H9 (cell line): ENCODE measurements around the gene TM4SF1. TPM values are rescaled to one million over a fixed set of nuclear protein-coding genes. Genes with fewer than 3 reads are reported as not detected.

ENCODE experiments used
- DNase-seq: peaks from one replicate; pipeline ENCODE4 v3.0.0-alpha.2; 2017
- H2AFZ ChIP-seq: one replicate; pipeline ENCODE4 v1.6.1; 2013; ENCODE audit warnings: mild to moderate bottlenecking, low read length, control low read depth, moderate library complexity
- H2AK5ac ChIP-seq: 2 replicates; pipeline ENCODE4 v1.6.1; 2013; ENCODE audit warnings: low read length, control low read depth, mixed read lengths; ENCODE audit not compliant: insufficient read length
- H2BK120ac ChIP-seq: one replicate; pipeline ENCODE4 v1.6.1; 2013; ENCODE audit warnings: low read depth, mild to moderate bottlenecking, low read length, control low read depth, inconsistent platforms; ENCODE audit not compliant: poor library complexity, severe bottlenecking
- H2BK12ac ChIP-seq: 2 replicates; pipeline ENCODE4 v1.6.1; 2013; ENCODE audit warnings: low read length, control low read depth, mixed read lengths, low read depth; ENCODE audit not compliant: insufficient read length
- H2BK15ac ChIP-seq: 2 replicates; pipeline ENCODE4 v1.6.1; 2013; ENCODE audit warnings: low read depth, low read length, control low read depth
- H2BK20ac ChIP-seq: one replicate; pipeline ENCODE4 v1.6.1; 2013; ENCODE audit warnings: low read depth, mild to moderate bottlenecking, low read length, control low read depth, inconsistent platforms; ENCODE audit not compliant: poor library complexity, severe bottlenecking
- H2BK5ac ChIP-seq: 2 replicates; pipeline ENCODE4 v1.6.1; 2013; ENCODE audit warnings: low read length, control low read depth, mixed read lengths; ENCODE audit not compliant: insufficient read length
- H3K14ac ChIP-seq: 2 replicates; pipeline ENCODE4 v1.6.1; 2013; ENCODE audit warnings: low read length, control low read depth; ENCODE audit not compliant: insufficient read depth
- H3K18ac ChIP-seq: 2 replicates; pipeline ENCODE4 v1.6.1; 2013; ENCODE audit warnings: low read depth, mild to moderate bottlenecking, mixed read lengths, low read length, control low read depth; ENCODE audit not compliant: insufficient read length
- H3K23ac ChIP-seq: 2 replicates; pipeline ENCODE4 v1.6.1; 2013; ENCODE audit warnings: low read length, control low read depth, mixed read lengths, low read depth; ENCODE audit not compliant: insufficient read length
- H3K23me2 ChIP-seq: 2 replicates; pipeline ENCODE4 v1.6.1; 2013; ENCODE audit warnings: low read depth, mild to moderate bottlenecking, mixed read lengths, low read length, control low read depth; ENCODE audit not compliant: insufficient read length, poor library complexity, severe bottlenecking
- H3K27ac ChIP-seq: 2 replicates; pipeline ENCODE4 v1.5.1; 2013; ENCODE audit warnings: low read length, control low read depth, mixed read lengths, low read depth; ENCODE audit not compliant: insufficient read length
- H3K27me3 ChIP-seq: 2 replicates; pipeline ENCODE4 v1.6.1; 2013; ENCODE audit warnings: low read length, control low read depth, inconsistent platforms; ENCODE audit not compliant: insufficient read depth
- H3K4ac ChIP-seq: 2 replicates; pipeline ENCODE4 v1.6.1; 2013; ENCODE audit warnings: low read depth, mild to moderate bottlenecking, control low read depth, inconsistent platforms, low read length, moderate library complexity
- H3K4me1 ChIP-seq: 2 replicates; pipeline ENCODE4 v1.6.1; 2013; ENCODE audit warnings: low read length, control low read depth, inconsistent platforms; ENCODE audit not compliant: insufficient read depth
- H3K4me2 ChIP-seq: 2 replicates; pipeline ENCODE4 v1.6.1; 2013; ENCODE audit warnings: low read length, control low read depth, mixed read lengths; ENCODE audit not compliant: insufficient read length, insufficient read depth
- H3K56ac ChIP-seq: 2 replicates; pipeline ENCODE4 v1.6.1; 2013; ENCODE audit warnings: low read depth, mild to moderate bottlenecking, mixed read lengths, low read length, control low read depth; ENCODE audit not compliant: insufficient read length
- H3K79me1 ChIP-seq: 2 replicates; pipeline ENCODE4 v1.6.1; 2013; ENCODE audit warnings: low read depth, mild to moderate bottlenecking, moderate library complexity, low read length, control low read depth, inconsistent platforms; ENCODE audit not compliant: insufficient read depth, poor library complexity, severe bottlenecking
- H3K79me2 ChIP-seq: 2 replicates; pipeline ENCODE4 v1.6.1; 2013; ENCODE audit warnings: low read length, control low read depth, inconsistent platforms; ENCODE audit not compliant: insufficient read depth
- H3K9ac ChIP-seq: 2 replicates; pipeline ENCODE4 v1.6.1; 2013; ENCODE audit warnings: low read length, control low read depth, mixed read lengths; ENCODE audit not compliant: insufficient read length; ENCODE audit errors: extremely low read depth
- H3K9me3 ChIP-seq: one replicate; pipeline ENCODE4 v1.6.1; 2013; ENCODE audit warnings: low read depth, low read length, inconsistent platforms; ENCODE audit not compliant: control insufficient read depth
- H3T11ph ChIP-seq: one replicate; pipeline ENCODE4 v1.6.1; 2013; ENCODE audit warnings: mild to moderate bottlenecking, low read length, control low read depth, inconsistent platforms
- H4K20me1 ChIP-seq: one replicate; pipeline ENCODE4 v1.6.1; 2013; ENCODE audit not compliant: control insufficient read depth, insufficient read length, insufficient read depth
- H4K5ac ChIP-seq: 2 replicates; pipeline ENCODE4 v1.6.1; 2013; ENCODE audit warnings: low read depth, mild to moderate bottlenecking, mixed read lengths, low read length, control low read depth; ENCODE audit not compliant: insufficient read length
- H4K8ac ChIP-seq: replicated peaks from 2 replicates; pipeline ENCODE4 v1.6.1; 2013; ENCODE audit warnings: low read length, control low read depth, mixed read lengths, low read depth; ENCODE audit not compliant: insufficient read length
- H4K91ac ChIP-seq: 2 replicates; pipeline ENCODE4 v1.6.1; 2013; ENCODE audit warnings: low read depth, mild to moderate bottlenecking, moderate library complexity, mixed read lengths, low read length, control low read depth; ENCODE audit not compliant: insufficient read length
- H3K27ac Mint-ChIP-seq, 3 experiments: 2 replicates in 2 of 3; 3 replicates in 1 of 3; pipeline ENCODE4 v1.8.0; 2020 to 2021; ENCODE audit warnings: mixed read lengths in 3 of 3, mild to moderate bottlenecking in 1 of 3, moderate library complexity in 1 of 3
- H3K27me3 Mint-ChIP-seq: 2 replicates; pipeline ENCODE4 v1.8.0; 2021; ENCODE audit warnings: low read depth, mild to moderate bottlenecking, moderate library complexity, mixed read lengths
- H3K36me3 Mint-ChIP-seq, 3 experiments: 2 replicates in 2 of 3; 3 replicates in 1 of 3; pipeline ENCODE4 v1.8.0; 2020 to 2021; ENCODE audit warnings: low read depth in 3 of 3, mixed read lengths in 3 of 3; ENCODE audit not compliant: insufficient read depth in 1 of 3
- H3K4me1 Mint-ChIP-seq, 2 experiments: 2 replicates each; pipeline ENCODE4 v1.8.0; 2020; ENCODE audit warnings: mixed read lengths in 2 of 2
- H3K4me3 Mint-ChIP-seq, 2 experiments: 2 replicates in 1 of 2; 3 replicates in 1 of 2; pipeline ENCODE4 v1.8.0; 2020 to 2021; ENCODE audit warnings: mild to moderate bottlenecking in 2 of 2, mixed read lengths in 2 of 2, moderate library complexity in 1 of 2
- H3K9me3 Mint-ChIP-seq, 2 experiments: 2 replicates in 1 of 2; 3 replicates in 1 of 2; pipeline ENCODE4 v1.8.0; 2020; ENCODE audit warnings: mild to moderate bottlenecking in 2 of 2, mixed read lengths in 2 of 2, moderate library complexity in 1 of 2
- WGBS: extraction: QIAGEN DNeasy Blood & Tissue Kit; methylation state at CpG from one replicate; pipeline ENCODE4 v1.1.7; 2013; ENCODE audit warnings: missing lambda C conversion rate, low lambda C conversion rate, mixed read lengths; ENCODE audit not compliant: insufficient read length; ENCODE audit errors: extremely low coverage; 5-methylcytosine and 5-hydroxymethylcytosine counted together
- total RNA-seq: library from RNA; stranded (reverse); gene quantifications from 2 replicates; pipeline ENCODE4 v1.2.1, GENCODE V29; 2021
- TF ChIP-seq, protein P1 (sequence below): fragments of 200-600 bp; sonication (generic); conservative IDR thresholded peaks from 3 replicates; pipeline ENCODE4 v1.8.0; 2021; ENCODE audit warnings: antibody characterized with exemption, mild to moderate bottlenecking

Gene TM4SF1
- total RNA-seq, 1 experiment from 2014 or later, result 1.2 TPM

DNA sequence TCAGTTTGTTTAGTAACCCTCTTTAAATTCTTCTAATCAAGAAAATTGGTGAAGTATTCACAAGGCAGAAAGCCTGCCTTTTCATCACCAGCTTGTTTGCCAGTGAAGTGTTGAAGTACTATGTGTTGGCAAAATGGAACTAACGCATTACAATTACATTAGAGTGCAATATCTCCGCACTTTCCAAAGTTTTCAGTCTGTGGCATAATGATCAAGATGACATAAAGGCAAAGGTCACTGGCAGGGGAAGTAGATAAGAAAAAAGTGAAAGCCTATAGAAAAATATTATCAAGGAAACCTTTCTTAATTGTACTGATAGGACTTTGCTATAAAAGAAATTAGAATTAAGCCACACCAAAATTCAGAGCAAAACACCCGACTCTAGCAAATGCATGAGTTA lies 25.0 kb upstream of the TM4SF1 start:
- Histone ChIP-seq H3K4me2 (no peak overlapping the region), H2AFZ (no peak overlapping the region)

More for the DNA sequence above, 25.0 kb upstream of the TM4SF1 start:
- H4K5ac ChIP-seq, result no peak overlapping the region
- Mint-ChIP-seq H3K27me3 (no peaks in the 10 kb centered on the region), H3K36me3 (no peaks in the 10 kb centered on the region; a peak in 2 of 7 replicates), H3K9me3 (no peaks in the 10 kb centered on the region; a peak in 1 of 5 replicates), H3K4me1 (peaks cover 7 to 8% of the 10 kb centered on the region in 2 experiments), H3K27ac (no peak overlapping the region), H3K4me3 (no peak overlapping the region)
- H3K9ac ChIP-seq, result no peak overlapping the region
- no peak overlapping the region for H2BK15ac ChIP-seq
- H2AK5ac ChIP-seq, result no peak overlapping the region
- no peak overlapping the region for H2BK5ac ChIP-seq
- H3K79me1 ChIP-seq, result no peaks in the 10 kb centered on the region
- no peaks in the 10 kb centered on the region for H4K20me1 ChIP-seq
- H2BK20ac ChIP-seq, result no peak overlapping the region
- H4K91ac ChIP-seq, result no peak overlapping the region
- no peak overlapping the region for H3K23ac ChIP-seq
- no peak overlapping the region for H3K56ac ChIP-seq
- H3K4ac ChIP-seq, result no peak overlapping the region
- no peak overlapping the region for H3K14ac ChIP-seq
- no peaks in the 10 kb centered on the region for H3K23me2 ChIP-seq
- no peak overlapping the region for H4K8ac ChIP-seq
- H3K4me1 ChIP-seq, result no peaks in the 10 kb centered on the region
- no peaks in the 10 kb centered on the region for H3K9me3 ChIP-seq
- H2BK12ac ChIP-seq, result no peak overlapping the region
- H3K18ac ChIP-seq, result no peak overlapping the region
- H3K27me3 ChIP-seq, result no peaks in the 10 kb centered on the region
- H3K79me2 ChIP-seq, result no peaks in the 10 kb centered on the region
- DNase-seq, result no peak
- TF ChIP-seq, protein P1, sequence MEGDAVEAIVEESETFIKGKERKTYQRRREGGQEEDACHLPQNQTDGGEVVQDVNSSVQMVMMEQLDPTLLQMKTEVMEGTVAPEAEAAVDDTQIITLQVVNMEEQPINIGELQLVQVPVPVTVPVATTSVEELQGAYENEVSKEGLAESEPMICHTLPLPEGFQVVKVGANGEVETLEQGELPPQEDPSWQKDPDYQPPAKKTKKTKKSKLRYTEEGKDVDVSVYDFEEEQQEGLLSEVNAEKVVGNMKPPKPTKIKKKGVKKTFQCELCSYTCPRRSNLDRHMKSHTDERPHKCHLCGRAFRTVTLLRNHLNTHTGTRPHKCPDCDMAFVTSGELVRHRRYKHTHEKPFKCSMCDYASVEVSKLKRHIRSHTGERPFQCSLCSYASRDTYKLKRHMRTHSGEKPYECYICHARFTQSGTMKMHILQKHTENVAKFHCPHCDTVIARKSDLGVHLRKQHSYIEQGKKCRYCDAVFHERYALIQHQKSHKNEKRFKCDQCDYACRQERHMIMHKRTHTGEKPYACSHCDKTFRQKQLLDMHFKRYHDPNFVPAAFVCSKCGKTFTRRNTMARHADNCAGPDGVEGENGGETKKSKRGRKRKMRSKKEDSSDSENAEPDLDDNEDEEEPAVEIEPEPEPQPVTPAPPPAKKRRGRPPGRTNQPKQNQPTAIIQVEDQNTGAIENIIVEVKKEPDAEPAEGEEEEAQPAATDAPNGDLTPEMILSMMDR, result no peak
- no peak overlapping the region for H3K27ac ChIP-seq
- no peak overlapping the region for H3T11ph ChIP-seq
- no peak overlapping the region for H2BK120ac ChIP-seq
- WGBS, result no CpG with 5 or more reads among the region's 3 CpGs
